Measurements from ENCODE around the gene CCDC83. TPM values are rescaled to one million over a fixed set of nuclear protein-coding genes. Genes with fewer than 3 reads are reported as not detected.
A peak's percentile ranks its signal among the peaks of the same experiment; 100 is the strongest.

Gene CCDC83
- total and polyA plus RNA-seq, 2 experiments from 2014 or later: not detected

DNA sequence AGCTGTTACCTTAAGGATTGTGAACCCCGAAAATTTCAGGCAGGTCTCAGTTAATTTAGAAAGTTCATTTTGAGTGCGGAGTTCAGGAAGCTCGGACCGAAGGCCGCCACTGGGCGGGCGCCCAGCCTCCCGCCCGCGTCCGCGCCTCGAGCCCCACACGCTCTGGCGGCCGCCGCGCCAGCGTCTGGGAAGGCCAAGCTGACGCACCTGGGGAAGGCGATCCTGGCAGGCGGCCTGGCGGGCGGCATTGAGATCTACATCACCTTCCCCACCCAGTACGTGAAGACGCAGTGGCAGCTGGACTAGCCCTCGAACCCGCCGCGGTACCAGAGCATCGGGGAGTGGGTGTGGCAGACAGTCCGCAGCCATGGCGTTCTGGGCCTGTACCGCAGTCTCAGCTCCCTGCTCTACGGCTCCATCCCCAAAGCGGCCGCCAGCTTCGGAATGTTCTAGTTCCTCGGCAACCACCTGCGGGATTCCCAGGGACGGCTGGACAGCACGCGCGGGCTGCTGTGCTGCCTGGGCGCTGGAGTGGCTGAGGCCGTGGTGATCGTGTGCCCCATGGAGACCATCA, 79.5 kb downstream of the CCDC83 start:
- H3K79me2 ChIP-seq (replicated peaks; ENCODE audit: insufficient read depth): no peaks in the 10 kb centered on the region
- H2AFZ ChIP-seq: peak overlapping the region; percentile 94
- H3K4me1 ChIP-seq (ENCODE audit: insufficient read depth): no peaks in the 10 kb centered on the region
- H3K9me3 Mint-ChIP-seq: peaks cover 12% of the 10 kb centered on the region
- no peak overlapping the region for H3K27ac Mint-ChIP-seq
- no peaks in the 10 kb centered on the region; the same call in 1 of the 2 replicates for H3K9me2 ChIP-seq (ENCODE audit: insufficient read depth)
- peaks cover 48% of the 10 kb centered on the region for H3K27me3 ChIP-seq (ENCODE audit: insufficient read depth)
- H3K4me1 Mint-ChIP-seq: no peaks in the 10 kb centered on the region; the same call in 2 of the 3 replicates
- no peak overlapping the region for H3K27ac ChIP-seq (ENCODE audit: low read depth)
- peaks cover 10% of the 10 kb centered on the region for H3K36me3 Mint-ChIP-seq (ENCODE audit: low read depth)
- DNase-seq (ENCODE audit: low spot score) (peak; percentile 74), ATAC-seq (peak; percentile 88)
- no peaks in the 10 kb centered on the region for H3K36me3 ChIP-seq (ENCODE audit: insufficient read depth)
- peak overlapping the region; percentile 49 for H3K4me3 ChIP-seq
- no peaks in the 10 kb centered on the region for H3F3A ChIP-seq (replicated peaks; ENCODE audit: low read depth)
- H3K27me3 Mint-ChIP-seq (ENCODE audit: insufficient read depth, low read depth, poor library complexity): peaks cover 7% of the 10 kb centered on the region
- H3K4me3 Mint-ChIP-seq: no peak overlapping the region
- peak overlapping the region; percentile 64 for H3K4me2 ChIP-seq
- H4K20me1 ChIP-seq (replicated peaks; ENCODE audit: insufficient read depth): no peaks in the 10 kb centered on the region
- TF ChIP-seq, protein P1, sequence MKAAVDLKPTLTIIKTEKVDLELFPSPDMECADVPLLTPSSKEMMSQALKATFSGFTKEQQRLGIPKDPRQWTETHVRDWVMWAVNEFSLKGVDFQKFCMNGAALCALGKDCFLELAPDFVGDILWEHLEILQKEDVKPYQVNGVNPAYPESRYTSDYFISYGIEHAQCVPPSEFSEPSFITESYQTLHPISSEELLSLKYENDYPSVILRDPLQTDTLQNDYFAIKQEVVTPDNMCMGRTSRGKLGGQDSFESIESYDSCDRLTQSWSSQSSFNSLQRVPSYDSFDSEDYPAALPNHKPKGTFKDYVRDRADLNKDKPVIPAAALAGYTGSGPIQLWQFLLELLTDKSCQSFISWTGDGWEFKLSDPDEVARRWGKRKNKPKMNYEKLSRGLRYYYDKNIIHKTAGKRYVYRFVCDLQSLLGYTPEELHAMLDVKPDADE (IDR thresholded peaks at IDR 0.05): no peak
- TF ChIP-seq JUNB (IDR thresholded peaks at IDR 0.05; ENCODE audit: unreplicated experiment) (no peak), NANOG (IDR thresholded peaks at IDR 0.05; ENCODE audit: borderline replicate concordance) (no peak), POLR2AphosphoS5 (IDR thresholded peaks at IDR 0.05; ENCODE audit: low read depth) (no peak), EZH2 (IDR thresholded peaks at IDR 0.05; ENCODE audit: low read depth, unreplicated experiment) (no peak), ZNF114 (CRISPR knock-in tag; IDR thresholded peaks at IDR 0.05) (no peak), EZH2phosphoT487 (IDR thresholded peaks at IDR 0.05; ENCODE audit: unreplicated experiment) (no peak)
- TF ChIP-seq, protein P2, sequence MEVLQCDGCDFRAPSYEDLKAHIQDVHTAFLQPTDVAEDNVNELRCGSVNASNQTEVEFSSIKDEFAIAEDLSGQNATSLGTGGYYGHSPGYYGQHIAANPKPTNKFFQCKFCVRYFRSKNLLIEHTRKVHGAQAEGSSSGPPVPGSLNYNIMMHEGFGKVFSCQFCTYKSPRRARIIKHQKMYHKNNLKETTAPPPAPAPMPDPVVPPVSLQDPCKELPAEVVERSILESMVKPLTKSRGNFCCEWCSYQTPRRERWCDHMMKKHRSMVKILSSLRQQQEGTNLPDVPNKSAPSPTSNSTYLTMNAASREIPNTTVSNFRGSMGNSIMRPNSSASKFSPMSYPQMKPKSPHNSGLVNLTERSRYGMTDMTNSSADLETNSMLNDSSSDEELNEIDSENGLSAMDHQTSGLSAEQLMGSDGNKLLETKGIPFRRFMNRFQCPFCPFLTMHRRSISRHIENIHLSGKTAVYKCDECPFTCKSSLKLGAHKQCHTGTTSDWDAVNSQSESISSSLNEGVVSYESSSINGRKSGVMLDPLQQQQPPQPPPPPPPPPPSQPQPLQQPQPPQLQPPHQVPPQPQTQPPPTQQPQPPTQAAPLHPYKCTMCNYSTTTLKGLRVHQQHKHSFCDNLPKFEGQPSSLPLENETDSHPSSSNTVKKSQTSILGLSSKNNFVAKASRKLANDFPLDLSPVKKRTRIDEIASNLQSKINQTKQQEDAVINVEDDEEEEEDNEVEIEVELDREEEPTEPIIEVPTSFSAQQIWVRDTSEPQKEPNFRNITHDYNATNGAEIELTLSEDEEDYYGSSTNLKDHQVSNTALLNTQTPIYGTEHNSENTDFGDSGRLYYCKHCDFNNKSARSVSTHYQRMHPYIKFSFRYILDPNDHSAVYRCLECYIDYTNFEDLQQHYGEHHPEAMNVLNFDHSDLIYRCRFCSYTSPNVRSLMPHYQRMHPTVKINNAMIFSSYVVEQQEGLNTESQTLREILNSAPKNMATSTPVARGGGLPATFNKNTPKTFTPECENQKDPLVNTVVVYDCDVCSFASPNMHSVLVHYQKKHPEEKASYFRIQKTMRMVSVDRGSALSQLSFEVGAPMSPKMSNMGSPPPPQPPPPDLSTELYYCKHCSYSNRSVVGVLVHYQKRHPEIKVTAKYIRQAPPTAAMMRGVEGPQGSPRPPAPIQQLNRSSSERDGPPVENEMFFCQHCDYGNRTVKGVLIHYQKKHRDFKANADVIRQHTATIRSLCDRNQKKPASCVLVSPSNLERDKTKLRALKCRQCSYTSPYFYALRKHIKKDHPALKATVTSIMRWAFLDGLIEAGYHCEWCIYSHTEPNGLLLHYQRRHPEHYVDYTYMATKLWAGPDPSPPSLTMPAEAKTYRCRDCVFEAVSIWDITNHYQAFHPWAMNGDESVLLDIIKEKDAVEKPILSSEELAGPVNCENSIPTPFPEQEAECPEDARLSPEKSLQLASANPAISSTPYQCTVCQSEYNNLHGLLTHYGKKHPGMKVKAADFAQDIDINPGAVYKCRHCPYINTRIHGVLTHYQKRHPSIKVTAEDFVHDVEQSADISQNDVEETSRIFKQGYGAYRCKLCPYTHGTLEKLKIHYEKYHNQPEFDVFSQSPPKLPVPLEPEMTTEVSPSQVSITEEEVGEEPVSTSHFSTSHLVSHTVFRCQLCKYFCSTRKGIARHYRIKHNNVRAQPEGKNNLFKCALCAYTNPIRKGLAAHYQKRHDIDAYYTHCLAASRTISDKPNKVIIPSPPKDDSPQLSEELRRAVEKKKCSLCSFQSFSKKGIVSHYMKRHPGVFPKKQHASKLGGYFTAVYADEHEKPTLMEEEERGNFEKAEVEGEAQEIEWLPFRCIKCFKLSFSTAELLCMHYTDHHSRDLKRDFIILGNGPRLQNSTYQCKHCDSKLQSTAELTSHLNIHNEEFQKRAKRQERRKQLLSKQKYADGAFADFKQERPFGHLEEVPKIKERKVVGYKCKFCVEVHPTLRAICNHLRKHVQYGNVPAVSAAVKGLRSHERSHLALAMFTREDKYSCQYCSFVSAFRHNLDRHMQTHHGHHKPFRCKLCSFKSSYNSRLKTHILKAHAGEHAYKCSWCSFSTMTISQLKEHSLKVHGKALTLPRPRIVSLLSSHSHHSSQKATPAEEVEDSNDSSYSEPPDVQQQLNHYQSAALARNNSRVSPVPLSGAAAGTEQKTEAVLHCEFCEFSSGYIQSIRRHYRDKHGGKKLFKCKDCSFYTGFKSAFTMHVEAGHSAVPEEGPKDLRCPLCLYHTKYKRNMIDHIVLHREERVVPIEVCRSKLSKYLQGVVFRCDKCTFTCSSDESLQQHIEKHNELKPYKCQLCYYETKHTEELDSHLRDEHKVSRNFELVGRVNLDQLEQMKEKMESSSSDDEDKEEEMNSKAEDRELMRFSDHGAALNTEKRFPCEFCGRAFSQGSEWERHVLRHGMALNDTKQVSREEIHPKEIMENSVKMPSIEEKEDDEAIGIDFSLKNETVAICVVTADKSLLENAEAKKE (CRISPR knock-in tag; IDR thresholded peaks at IDR 0.05): no peak
- TF ChIP-seq, protein P3, sequence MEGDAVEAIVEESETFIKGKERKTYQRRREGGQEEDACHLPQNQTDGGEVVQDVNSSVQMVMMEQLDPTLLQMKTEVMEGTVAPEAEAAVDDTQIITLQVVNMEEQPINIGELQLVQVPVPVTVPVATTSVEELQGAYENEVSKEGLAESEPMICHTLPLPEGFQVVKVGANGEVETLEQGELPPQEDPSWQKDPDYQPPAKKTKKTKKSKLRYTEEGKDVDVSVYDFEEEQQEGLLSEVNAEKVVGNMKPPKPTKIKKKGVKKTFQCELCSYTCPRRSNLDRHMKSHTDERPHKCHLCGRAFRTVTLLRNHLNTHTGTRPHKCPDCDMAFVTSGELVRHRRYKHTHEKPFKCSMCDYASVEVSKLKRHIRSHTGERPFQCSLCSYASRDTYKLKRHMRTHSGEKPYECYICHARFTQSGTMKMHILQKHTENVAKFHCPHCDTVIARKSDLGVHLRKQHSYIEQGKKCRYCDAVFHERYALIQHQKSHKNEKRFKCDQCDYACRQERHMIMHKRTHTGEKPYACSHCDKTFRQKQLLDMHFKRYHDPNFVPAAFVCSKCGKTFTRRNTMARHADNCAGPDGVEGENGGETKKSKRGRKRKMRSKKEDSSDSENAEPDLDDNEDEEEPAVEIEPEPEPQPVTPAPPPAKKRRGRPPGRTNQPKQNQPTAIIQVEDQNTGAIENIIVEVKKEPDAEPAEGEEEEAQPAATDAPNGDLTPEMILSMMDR (conservative IDR thresholded peaks at IDR 0.05; ENCODE audit: low read depth in 2 of 2): no peak
- TF ChIP-seq, protein P4, sequence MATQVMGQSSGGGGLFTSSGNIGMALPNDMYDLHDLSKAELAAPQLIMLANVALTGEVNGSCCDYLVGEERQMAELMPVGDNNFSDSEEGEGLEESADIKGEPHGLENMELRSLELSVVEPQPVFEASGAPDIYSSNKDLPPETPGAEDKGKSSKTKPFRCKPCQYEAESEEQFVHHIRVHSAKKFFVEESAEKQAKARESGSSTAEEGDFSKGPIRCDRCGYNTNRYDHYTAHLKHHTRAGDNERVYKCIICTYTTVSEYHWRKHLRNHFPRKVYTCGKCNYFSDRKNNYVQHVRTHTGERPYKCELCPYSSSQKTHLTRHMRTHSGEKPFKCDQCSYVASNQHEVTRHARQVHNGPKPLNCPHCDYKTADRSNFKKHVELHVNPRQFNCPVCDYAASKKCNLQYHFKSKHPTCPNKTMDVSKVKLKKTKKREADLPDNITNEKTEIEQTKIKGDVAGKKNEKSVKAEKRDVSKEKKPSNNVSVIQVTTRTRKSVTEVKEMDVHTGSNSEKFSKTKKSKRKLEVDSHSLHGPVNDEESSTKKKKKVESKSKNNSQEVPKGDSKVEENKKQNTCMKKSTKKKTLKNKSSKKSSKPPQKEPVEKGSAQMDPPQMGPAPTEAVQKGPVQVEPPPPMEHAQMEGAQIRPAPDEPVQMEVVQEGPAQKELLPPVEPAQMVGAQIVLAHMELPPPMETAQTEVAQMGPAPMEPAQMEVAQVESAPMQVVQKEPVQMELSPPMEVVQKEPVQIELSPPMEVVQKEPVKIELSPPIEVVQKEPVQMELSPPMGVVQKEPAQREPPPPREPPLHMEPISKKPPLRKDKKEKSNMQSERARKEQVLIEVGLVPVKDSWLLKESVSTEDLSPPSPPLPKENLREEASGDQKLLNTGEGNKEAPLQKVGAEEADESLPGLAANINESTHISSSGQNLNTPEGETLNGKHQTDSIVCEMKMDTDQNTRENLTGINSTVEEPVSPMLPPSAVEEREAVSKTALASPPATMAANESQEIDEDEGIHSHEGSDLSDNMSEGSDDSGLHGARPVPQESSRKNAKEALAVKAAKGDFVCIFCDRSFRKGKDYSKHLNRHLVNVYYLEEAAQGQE (IDR thresholded peaks at IDR 0.05; ENCODE audit: unreplicated experiment): no peak
